NCI-H187 treated with DMSO at 0.1 percent for 48 hours (cell line): ENCODE data around the gene COQ8B.
"Not testable (repeated sequence)": the region's sequence is repeated elsewhere in the genome, so short reads cannot be mapped to it uniquely, and the experiment has no call there.

Experiments used
- DNase-seq: peaks from one replicate; lab custom pipeline; 2025; lab: John Stamatoyannopoulos, UW

Gene COQ8B

DNA sequence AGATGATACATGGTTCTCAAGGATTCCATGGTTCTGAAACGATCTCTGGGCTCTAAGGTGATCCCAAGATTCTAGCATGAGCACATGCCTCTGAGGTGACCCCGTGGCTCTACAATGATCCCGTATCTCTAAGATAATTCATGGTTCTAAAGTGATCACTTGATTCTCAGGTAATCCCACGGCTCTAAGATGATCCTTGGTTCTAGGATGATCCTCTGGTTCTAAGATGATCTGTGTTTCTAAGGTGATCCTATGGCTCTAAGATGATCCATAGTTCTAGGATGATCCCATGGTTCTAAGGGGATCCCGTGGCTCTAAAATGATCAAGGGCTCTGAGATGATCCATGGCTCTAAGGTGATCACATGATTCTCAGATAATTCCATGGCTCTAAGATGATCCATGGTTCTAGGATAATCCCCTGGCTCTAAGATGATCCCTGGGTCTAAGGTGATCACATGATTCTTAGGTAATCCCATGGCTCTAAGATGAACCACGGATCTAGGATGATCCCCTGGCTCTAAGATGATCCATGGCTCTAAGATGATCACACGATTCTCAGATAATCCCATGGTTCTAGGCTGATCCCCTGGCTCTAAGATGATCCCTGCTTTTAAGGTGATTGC, 47.6 kb downstream of the COQ8B start:
- DNase-seq = no peak

DNA sequence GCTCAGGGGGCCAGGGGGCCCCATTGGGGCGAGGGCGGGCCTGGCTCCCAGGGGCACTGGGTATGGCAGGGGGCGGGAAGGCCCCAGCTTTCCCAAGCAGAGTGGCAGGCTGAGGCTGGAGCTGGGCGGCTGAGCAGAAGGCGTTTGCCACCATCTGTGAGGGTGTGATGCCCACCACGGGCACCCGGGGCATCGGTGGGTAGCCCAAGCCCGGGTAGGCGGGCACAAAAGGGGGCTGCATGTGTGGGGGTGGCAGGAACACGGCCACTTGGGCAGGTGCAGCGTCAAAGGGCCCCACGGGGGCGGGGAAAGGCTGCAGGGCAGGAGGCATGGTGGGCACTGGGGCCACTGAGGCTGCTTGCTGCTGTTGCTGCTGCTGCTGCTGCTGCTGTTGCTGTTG, 49.1 kb downstream of the COQ8B start:
- no peak for DNase-seq

DNA sequence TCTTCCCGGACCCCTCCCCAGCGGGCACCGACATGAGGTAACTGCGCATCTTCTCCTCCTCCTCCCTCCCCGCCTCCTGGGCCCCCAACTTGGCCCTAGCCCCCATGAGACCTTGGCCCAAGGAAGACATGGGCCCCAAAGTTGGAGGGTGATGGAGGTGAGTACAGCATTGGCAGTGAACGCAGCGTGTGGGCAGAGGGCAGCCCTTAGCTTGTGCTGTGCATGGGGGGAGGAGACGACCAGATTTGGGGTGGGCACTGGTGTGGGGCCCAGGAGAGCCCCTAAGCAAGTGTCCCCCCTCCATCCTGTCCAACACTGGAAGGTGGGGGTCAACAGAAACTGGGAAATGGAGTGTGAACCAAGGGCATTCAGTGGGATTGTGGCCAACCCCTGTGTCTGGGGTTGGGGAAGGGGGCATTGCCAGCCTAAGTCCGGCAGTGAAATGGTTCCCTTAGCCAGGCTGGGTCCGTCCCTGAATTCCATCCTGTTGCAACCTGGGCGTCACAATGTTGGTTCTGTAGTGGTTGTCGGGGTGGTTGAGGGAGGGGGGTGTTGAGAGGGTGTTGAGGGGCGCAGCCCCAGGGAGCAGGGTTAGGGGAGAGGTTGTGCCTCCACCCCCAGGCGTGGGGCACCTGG, 49.8 kb downstream of the COQ8B start:
- DNase-seq = no peak

DNA sequence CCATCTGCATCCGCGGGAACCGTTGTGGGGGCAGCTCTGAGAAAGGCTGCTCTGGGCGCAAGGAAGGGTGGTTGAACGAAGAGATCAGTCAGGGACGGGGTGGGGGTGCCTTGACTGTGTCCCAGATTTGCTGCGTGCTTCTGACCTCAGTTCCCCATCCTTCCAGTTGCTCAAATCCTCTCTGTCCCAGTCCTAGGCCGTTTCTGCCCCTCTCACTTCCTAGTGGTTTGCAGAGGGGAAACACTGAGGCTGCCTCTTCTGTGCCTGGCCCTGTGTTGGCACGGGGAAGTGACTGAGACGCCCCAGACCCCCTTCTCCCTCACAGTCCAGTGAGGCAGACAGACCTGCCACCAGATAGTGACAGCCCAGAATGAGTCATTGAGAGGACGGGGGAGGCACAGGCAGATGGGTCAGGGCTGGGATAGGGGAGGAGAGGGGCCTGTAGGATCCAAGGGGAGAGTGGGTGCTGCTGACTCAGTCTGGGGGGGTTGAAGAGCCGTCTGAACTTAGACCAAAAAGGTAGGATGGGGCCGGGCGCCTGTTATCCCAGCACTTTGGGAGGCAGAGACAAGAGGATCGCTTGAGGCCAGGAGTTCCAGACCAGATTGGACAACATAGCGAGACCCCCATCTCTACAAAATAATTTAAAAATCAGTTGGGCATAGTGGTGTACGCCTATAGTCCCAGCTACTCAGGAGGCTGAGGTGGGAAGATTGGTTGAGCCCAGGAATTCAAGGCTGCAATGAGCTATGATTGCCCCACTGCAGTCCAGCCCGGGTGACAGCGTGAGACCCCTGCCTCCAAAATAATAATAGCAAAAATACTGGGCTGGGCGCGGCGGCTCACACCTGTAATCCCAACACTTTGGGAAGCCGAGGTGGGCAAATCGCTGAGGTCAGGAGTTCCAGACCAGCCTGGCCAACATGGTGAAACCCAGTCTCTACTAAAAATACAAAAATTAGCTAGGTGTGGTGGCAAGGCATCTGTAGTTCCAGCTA, 52.7 kb downstream of the COQ8B start:
- no peak for DNase-seq

DNA sequence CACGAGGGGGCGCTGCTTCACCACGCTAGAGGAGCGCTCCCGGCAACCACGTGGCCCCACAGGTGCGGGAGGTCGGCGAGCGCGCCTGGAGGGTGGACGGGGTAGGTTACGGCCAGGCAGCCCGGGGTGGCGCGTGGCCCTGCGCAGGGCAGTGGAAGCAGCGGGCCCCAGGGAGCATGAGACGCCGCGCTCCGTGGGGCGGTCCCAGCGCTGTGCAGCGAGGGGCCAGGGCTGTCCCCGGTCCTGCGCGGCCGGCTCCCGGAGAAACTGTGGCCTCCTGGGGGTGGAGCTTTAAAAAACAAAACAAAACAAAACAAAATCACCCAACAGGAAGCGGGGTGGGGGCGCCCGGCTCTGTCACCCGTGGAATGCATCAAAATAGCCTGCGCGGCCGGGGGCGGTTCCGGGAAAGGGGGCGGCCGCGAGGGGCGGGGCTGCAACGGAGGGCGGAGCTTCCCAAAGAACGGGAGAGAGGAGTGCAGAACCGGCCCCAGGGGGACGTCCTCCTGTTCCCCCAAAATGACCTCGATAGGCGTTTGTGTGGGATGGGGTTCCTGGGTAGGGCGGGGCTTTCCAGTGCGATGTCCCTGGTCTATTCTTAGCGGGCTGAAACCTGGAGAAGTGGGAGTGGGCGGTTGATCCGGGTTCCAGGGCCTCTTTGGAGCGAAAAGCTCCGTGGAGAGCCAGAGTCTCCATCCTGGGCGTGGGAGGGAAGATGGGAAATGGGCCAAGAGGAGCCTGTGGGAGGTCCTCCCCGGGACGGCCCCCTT, 53.6 kb downstream of the COQ8B start:
- DNase-seq = peak; percentile 36

DNA sequence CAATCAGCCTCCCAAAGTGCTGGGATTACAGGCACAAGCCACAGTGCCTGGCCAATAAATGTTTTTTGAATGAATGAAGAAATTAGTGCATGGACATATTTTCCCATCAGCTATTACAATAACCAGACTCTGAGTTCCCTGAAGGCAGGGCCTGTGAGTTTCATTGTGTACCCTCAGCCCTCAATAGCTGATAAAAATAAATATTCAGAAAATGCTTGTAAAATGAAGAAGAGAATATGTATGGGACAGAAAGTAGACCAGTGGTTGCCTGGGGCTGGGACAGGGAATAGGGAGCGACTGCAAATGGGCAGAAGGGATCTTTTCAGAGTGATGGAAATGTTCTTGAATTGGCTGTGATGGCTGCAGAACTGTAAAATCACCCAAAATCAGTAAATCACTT, 55.1 kb downstream of the COQ8B start:
- no peak for DNase-seq

DNA sequence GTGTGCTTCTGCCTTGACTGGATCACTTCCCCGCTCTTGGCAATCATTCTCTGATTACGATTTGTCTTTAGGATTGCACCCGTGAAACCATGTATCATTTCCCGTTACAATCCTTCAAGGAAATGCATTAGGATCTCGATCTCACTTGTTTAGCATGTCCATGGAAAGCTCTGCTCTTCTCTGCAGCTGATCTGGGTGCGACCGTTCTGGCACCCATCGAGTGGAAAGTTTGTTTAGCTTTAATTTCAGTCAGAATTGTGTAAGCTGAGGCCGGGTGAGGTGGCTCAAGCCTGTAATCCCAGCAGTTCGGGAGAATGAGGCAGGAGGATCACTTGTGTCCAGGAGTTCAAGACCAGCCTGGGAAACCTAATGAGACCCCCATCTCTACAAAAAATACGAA, 57.1 kb downstream of the COQ8B start:
- no peak for DNase-seq

DNA sequence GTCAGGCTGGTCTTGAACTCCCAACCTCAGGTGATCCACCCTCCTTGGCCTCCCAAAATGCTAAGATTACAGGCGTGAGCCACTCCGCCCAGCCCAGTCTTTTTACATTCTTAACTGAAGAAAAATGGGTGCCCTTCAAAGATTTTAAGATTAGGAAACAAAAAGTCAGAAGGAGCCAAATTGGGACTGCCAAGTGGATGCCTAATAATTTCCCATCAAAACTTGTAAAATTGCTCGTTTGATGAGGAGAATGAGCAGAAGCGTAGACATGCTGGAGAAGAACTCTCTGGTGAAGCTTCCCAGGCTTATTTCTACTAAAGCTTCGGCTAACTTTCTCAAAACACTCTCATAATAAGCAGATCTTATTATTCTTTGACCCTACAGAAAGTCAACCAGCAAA, 57.6 kb downstream of the COQ8B start:
- no peak for DNase-seq

DNA sequence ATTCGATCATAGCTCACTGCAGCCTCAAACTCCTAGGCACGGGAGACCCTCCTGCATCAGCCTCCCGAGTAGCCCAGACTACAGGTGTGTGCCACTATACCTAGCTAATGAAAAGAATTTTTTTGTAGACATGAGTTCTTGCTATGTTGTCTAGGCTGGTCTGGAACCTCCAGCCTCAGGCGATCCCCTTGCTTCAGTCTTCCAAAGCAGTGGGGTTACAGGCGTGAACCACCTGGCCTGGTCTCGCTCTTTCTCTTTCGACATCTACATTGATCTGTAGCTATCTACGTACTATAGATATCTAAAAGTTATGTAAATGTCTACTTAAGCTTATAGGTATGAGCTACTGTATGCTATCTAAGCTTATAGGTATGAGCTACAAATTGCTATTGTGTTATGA, 58.7 kb downstream of the COQ8B start:
- DNase-seq = no peak

DNA sequence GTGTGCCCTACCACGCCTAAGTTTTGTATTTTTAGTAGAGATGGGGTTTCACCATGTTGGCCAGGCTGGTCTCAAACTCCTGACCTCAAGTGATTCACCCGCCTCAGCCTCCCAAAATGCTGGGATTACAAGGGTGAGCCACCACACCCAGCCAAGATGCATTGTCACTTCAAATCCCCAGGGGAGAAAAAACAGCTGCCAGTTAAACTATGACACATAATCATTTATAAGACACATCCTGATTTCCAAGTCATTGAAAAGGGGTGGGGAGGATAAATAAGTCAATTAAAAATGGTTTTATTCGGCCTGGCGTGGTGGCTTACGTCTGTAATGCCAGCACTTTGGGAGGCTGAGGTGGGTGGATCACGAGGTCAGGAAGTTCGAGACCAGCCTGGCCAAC, 61.0 kb downstream of the COQ8B start:
- not testable (repeated sequence) for DNase-seq

DNA sequence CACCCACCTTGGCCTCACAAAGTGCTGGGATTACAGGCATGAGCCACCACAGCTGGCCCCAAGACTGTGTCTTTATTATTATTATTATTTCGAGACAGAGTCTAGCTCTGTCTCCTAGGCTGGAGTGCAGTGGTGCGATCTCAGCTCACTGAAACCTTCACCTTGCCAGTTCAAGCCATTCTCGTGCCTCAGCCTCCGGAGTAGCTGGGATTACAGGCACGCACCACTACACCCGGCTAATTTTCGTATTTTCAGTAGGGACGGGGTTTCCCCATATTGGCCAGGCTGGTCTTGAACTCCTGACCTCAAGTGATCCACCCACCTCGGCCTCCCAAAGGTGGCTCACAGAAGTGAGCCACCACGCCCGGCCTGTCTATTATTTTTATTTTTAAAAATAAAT, 64.4 kb downstream of the COQ8B start:
- not testable (repeated sequence) for DNase-seq

DNA sequence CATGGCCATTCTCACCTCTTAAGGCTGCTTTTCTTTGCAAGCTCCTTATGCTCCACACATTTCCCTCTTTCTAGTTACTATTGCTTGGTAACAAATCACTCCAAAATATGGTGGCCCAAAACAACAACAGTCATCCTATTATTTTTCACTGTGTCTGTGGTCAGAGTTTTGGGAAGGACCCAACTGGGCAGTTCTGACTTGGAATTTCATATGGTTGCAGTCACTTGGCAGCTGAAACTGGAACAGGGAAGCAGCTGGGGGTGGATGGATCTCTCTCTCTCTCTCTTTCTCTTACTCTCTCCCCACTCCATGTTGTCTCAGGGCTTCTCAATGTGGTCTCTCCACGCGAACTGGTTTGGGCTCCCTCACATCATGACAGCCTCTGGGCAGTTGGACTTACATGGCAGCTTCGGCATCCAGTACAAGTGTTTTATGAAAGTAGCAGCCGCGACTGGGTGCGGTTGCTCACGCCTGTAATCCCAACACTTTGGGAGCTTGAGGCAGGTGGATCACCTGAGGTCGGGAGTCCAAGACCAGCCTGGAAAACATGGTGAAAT, 65.9 kb downstream of the COQ8B start:
- DNase-seq = no peak

DNA sequence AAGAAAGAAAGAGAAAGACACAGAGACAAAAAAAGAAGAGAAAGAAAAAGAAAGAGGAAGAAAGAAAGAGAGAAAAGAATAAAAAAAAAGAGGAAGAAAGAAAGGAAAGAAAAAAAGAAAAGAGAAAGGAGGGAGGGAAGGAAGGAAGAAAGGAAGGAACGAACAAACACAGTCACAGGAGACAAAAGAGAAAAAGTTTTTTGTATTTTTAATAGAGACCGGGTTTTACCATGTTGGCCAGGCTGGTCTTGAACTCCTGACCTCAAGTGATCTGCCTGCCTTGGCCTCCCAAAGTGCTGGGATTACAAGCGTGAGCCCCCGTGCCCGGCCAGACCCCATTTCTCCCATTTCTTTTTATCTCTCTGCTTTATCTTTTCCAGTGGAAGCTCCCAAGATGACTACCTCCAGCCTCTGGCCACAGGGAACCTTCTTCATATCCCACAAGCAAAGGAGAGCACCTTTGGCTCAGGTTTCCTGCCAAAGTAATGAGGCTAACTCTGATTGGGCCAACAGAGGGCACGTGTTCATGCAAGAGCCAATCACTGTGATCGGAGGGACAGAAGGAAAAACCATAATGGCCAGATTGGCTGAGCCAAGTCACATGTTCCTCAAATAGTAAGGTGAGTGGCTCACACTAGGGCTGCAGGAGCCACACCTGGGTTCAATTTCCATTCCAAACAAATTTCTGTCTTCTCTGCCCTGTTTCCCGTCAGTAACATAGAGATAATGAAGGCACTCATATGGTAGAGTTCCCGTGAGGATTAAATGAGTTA, 66.6 kb downstream of the COQ8B start:
- DNase-seq = not testable (repeated sequence)

DNA sequence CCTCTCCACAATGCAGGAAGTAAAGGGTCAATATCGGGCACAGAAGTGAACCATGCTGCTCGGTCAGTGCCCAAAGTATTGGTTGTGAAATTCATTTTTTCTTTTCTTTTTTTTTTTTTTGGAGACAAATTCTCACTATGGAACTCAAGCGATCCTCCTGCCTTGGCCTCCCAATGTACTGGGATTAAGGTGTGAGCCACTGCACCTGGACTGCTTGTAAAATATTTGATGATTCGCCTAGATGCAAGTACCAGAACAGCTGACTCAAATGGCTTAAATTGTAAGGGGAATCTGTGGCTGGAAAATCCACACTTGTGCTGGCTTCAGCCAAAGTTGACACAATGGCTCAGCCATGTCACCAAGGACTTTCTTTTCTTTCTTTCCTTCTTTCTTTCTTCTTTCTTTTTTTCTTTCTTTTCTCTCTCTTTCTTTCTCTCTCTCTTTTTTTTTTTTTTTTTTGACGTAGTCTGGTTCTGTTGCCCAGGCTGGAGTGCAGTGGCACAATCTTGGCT, 69.9 kb downstream of the COQ8B start:
- no peak for DNase-seq

DNA sequence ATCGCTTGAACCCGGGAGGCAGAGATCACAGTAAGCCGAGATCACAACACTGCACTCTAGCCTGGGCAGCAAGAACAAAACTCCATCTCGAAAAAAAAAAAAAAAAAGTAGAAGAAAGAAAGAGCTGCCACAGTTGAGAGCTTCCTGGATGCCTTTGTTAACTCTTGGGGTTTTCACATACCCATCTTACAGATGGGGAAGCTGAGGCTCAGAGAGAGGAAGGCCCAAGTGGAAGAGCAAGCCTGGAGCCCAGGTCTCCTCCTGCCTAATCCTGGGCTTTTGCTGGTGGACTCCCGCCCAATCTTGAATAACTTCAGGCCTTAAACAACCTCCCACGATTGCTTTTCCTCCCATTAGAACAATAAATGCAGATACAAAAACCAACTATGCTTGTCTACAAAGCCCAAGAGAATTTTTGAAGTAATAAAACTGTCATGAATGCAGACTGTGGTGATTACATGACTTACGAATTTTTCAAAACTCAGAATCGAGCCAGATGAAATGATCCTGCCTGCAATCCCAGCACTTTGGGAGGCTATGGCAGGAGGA, 73.9 kb downstream of the COQ8B start:
- DNase-seq = no peak

DNA sequence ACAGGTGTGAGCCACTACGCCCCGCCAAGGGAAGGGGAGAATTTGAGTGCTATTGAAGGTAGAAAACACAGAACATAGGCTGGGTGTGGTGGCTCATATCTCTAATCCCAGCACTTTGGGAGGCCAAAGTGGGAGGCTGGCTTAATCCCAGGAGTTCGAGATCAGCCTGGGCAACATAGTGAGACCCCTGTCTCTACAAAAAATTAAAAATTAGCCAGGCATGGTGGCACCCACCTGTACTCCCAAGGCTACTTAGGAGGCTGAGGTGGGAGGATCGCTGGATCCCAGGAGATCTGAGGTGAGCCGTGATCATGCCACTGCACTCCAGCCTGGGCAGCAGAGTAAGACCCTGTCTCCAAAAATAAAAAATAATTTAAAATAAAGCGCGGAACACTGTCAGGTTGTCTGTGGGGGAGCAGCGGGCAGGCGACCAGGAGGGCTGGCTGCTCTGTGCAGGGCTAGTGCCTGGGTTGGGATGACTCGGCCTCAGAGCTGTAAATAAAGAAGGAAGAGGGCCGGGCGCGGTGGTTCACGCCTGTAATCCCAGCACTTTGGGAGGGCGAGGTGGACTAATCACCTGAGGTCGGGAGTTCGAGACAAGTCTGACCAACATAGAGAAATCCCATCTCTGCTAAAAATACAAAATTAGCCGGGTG, 74.5 kb downstream of the COQ8B start:
- DNase-seq = no peak
